Stomach smooth muscle (tissue), 2 donors: ENCODE measurements around the gene TEX50.
"Not testable (repeated sequence)": the region's sequence is repeated elsewhere in the genome, so short reads cannot be mapped to it uniquely, and the experiment has no call there.

Experiments
- H3K27ac ChIP-seq: one replicate; pipeline ENCODE4 v1.7.0; 2013; ENCODE audit warnings: mild to moderate bottlenecking, low read length, inconsistent platforms
- H3K27me3 ChIP-seq, 2 donors: one replicate each; pipeline ENCODE4 v1.7.0; 2013; ENCODE audit warnings: low read length in 2 of 2; ENCODE audit not compliant: insufficient read depth in 2 of 2, control insufficient read depth in 1 of 2
- H3K36me3 ChIP-seq, 2 donors: one replicate each; pipeline ENCODE4 v1.7.0; 2013; ENCODE audit warnings: low read length in 2 of 2; ENCODE audit not compliant: control insufficient read depth in 2 of 2, insufficient read depth in 2 of 2
- H3K4me1 ChIP-seq: one replicate; pipeline ENCODE4 v1.7.0; 2013; ENCODE audit warnings: low read length; ENCODE audit not compliant: control insufficient read depth, insufficient read depth
- H3K4me3 ChIP-seq, 2 donors: one replicate each; pipeline ENCODE4 v1.7.0; 2013; ENCODE audit warnings: low read length in 2 of 2
- H3K9ac ChIP-seq, 2 donors: one replicate each; pipeline ENCODE4 v1.7.0; 2013; ENCODE audit warnings: low read length in 2 of 2, mild to moderate bottlenecking in 1 of 2
- H3K9me3 ChIP-seq, 2 donors: one replicate each; pipeline ENCODE4 v1.7.0; 2013; ENCODE audit warnings: low read length in 2 of 2; ENCODE audit not compliant: control insufficient read depth in 2 of 2
- donor health status: healthy.
- donor health status: Pancreatic carcinoma.

TEX50 gene

DNA sequence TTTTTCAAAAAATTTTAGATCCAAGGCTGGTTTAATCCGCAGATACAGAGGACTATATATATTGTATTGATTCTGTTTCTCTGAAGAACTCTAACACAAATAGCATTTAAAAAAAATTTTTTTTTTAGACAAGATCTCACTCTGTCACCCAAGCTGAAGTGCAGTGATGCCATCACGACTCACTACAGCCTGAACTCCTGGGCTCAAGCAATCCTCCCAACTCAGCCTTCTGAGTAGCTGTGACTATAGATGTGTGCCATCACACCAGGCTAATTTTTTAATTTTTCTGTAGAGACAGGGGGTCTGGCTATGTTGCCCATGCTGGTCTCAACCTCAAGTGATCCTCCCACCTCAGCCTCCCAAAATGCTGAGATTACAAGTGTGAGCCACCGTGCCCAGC lies 31.5 kb downstream of the TEX50 start:
- no peak overlapping the region for H3K27ac ChIP-seq
- H3K4me3 ChIP-seq, result no peak overlapping the region
- no peak overlapping the region for H3K9ac ChIP-seq
- H3K9me3 ChIP-seq, result no peaks in the 10 kb centered on the region
- H3K27me3 ChIP-seq, result peaks cover 4% of the 10 kb centered on the region in 2 donors
- peaks cover 5% of the 10 kb centered on the region for H3K4me1 ChIP-seq
- no peaks in the 10 kb centered on the region for H3K36me3 ChIP-seq

DNA sequence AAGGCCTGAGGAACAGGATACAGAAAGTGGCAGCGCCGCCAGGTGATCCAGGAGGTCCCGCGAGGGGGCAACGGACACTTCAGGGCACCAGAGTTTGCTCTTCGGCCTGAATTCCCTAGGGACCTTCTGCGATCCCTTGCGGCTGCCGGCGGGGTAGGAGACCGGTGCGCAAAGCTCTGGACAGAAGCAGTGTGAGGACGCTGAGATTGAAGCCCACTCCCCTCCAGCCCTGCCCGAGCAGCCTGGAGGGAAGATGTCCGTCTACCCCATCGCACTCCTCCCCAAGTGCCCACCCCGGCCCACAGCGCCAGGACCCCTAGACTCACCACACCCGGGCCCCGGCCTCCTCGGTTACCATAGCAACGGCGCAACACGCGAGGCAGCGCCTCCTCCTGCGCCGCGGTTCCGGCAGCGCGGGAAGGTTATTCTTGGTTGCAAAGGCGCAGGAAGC lies 34.4 kb downstream of the TEX50 start, which contains the start of gene ANKRD45:
Gene ANKRD45 (minus strand): TSS at position 361 of the 451 bp plus-strand sequence. CDS start 10,433 bp downstream, outside the sequence.
- Histone ChIP-seq H3K9me3 (no peaks in the 10 kb centered on the region), H3K27ac (no peak within 1 kb of the TSS), H3K4me1 (peaks cover 5% of the 10 kb centered on the region), H3K36me3 (no peaks in the 10 kb centered on the region), H3K4me3 (peak within 1 kb of the TSS in 1 of 2 donors; percentile 64), H3K27me3 (peaks cover 4% of the 10 kb centered on the region in 2 donors), H3K9ac (no peak within 1 kb of the TSS)

DNA sequence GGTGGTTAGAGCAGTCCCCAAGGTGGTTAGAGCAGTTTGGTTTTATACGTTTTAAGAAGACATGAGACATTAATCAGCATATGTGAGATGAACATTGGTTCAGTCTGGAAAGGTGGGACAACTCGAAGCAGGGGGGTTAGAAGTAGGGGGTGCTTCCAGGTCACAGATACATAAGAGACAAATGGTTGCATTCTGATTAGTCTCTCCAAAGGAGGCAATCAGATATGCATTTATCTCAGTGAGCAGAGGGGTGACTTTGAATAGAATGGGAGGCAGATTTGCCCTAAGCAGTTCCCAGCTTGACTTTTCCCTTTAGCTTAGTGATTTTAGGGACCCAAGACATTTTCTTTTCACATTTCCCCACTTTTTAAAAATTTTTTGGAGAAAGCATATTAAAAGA lies 39.4 kb downstream of the TEX50 start:
- H3K4me1 ChIP-seq, result not testable (repeated sequence)

DNA sequence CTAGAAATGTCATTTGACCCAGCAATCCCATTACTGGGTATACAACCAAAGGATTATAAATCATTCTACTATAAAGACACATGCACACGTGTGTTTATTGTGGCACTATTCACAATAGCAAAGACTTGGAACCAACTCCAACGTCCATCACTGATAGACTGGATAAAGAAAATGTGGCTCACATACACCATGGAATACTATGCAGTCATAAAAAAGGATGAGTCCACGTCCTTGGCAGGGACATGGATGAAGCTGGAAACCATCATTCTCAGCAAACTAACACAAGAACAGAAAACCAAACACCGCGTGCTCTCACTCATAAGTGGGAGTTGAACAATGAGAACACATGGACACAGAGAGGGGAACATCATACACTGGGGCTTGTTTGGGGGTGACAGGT lies 45.0 kb downstream of the TEX50 start:
- H3K36me3 ChIP-seq, H3K27ac ChIP-seq, H3K4me1 ChIP-seq, H3K9me3 ChIP-seq, H3K4me3 ChIP-seq, H3K9ac ChIP-seq, H3K27me3 ChIP-seq: not testable (repeated sequence)

More for the DNA sequence above, 39.4 kb downstream of the TEX50 start:
- H3K9ac ChIP-seq, H3K36me3 ChIP-seq, H3K27me3 ChIP-seq, H3K9me3 ChIP-seq, H3K4me3 ChIP-seq, H3K27ac ChIP-seq: not testable (repeated sequence)

DNA sequence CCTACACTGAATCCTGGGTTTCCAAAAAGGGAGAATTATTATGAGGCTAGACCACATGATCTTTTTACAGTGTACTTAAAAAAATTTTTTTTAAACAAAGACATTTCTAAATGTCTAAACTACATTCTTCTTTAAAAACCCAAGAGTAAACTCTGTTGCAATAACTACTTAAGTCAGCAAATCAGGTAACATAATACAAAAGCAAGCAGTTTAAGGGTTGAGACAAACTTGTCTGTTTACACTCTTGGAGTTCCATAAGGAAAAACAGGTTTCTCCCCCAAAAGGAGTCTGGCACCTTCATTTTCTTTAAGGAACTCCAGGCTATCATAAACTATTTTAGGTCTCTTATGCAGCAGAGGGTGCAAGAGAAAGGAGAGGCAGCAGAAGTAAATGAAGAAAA lies 47.0 kb downstream of the TEX50 start:
- Histone ChIP-seq H3K27ac (no peak overlapping the region), H3K36me3 (no peaks in the 10 kb centered on the region), H3K4me3 (no peak overlapping the region), H3K4me1 (no peaks in the 10 kb centered on the region), H3K27me3 (no peaks in the 10 kb centered on the region), H3K9me3 (no peaks in the 10 kb centered on the region), H3K9ac (no peak overlapping the region)

DNA sequence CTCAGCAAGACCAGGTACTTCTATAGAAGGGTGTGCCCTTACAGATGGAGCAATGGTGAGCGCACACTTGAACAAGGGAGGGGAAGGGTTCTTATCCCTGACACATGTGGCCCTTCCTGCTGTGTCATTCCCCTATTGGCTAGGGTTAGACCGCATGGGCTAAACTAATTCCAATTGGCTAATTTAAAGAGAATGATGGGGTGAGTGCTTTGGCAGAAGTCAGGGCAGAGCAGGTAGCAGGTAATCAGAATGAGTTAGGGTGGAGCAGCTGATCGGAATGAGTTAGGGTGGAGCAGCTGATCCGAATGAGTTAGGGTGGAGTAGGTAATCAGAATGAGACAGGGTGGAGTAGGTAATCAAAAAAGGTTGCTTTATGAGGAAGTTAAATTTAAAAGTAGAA lies 48.7 kb downstream of the TEX50 start:
- H3K9me3 ChIP-seq, H3K27me3 ChIP-seq, H3K4me1 ChIP-seq, H3K27ac ChIP-seq, H3K4me3 ChIP-seq, H3K36me3 ChIP-seq, H3K9ac ChIP-seq: not testable (repeated sequence)

DNA sequence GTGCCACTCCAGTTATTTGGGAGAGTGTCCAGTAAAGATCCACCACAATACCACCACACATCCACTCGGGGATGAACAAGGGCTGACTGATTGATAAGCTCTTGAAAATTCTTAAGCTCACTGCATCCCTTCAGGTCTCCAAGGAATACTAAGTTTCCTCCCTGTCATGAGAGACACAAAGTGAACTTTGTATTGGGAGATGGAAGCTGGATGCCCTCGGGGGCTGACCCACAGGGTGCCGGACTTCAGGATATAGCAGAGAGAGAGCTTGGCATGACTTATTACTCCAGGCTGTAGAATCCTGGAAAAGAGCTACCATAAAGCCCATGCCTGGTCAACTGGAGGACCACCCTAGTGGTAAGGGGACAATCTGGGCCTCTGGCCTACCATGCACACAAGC lies 50.0 kb downstream of the TEX50 start:
- H3K27me3 ChIP-seq, H3K4me3 ChIP-seq, H3K9ac ChIP-seq, H3K4me1 ChIP-seq, H3K9me3 ChIP-seq, H3K27ac ChIP-seq, H3K36me3 ChIP-seq: not testable (repeated sequence)
